ENCODE data around the gene BRF1.

The BRF1 gene

DNA sequence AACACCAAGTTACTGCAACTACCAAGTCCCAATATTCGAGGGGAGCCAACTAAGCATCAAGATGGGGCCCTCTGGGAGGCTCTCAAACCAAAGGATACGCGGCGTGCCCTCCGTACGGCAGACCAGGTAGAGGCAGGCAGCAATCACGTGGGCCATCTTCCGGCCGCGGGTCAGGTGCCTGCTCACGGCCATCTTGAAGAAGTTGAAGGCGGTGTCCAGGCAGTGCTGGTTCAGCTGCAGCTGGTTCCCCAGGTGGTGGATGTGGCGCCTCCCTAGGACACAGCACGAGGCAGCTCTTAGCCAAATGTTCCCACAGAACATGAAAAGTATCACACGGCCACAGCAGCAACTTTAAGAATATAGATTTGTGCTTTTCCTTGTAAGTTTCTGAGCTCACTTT lies 28.2 kb downstream of the BRF1 start:
- FAIRE-seq (no peak), DNase-seq (ENCODE audit: insufficient read length, low spot score) (no peak)

DNA sequence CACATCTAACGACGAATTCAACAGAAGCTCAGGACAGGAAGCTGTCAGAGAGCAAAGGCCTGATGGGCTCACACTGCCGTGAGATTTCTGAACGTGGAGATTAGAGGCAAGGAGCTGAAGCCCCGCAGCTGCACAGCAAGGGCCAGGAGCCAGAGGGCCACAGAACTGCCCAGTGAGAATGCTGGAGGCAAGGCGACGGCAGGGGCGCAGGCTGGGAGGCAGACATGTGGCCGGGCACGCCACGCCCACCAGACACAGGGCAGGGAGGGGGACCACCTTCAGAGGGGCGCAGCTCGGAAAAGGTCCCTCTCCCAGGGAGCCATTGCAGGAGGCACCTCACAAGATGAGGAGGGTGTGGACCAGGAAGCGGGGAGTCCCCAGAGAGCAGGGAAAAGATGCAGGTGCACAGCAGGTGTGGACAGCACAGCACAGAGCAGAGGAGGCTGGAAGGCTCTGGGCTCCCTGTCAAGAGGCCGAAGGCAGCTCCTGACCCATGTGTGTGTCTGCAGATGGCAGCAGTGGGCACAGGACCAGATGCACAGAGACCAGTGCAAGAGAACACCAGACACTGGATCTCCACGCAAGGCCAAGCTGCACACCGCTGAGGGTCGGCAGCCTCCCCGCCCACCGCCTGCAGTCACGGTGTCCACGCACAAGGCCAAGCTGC lies 29.4 kb downstream of the BRF1 start:
- FAIRE-seq (no peak), DNase-seq (ENCODE audit: insufficient read length, low spot score) (no peak)

DNA sequence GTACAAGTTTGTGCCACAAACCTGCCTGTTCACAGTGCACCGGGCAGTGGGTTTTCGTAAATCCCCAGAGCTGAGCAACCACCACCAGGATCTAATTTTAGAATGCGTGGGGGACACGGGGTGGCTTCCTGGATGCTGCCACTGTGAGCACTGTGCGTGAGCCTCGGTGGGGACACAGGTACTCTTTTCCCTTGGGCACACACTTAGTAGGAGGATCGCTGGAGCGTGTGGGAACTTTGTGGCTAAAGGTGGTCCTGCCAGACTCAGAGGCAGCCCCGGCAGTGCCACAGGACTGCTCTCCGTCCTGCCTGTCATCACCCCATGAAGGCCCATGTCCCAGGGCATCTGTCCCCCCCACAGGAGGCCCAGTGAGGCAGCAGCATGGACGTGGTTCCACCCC lies 31.4 kb downstream of the BRF1 start:
- DNase-seq (ENCODE audit: insufficient read length, low spot score) (no peak), FAIRE-seq (no peak)

- FAIRE-seq (no peak), DNase-seq (ENCODE audit: insufficient read length, low spot score) (no peak)
These were observed 32.0 kb downstream of the BRF1 start for GRCh38 chr14:105268736-105269354.

GRCh38 chr14:105267820-105268548 lies 32.8 kb downstream of the BRF1 start:
- DNase-seq (ENCODE audit: insufficient read length, low spot score) (no peak), FAIRE-seq (no peak)

DNA sequence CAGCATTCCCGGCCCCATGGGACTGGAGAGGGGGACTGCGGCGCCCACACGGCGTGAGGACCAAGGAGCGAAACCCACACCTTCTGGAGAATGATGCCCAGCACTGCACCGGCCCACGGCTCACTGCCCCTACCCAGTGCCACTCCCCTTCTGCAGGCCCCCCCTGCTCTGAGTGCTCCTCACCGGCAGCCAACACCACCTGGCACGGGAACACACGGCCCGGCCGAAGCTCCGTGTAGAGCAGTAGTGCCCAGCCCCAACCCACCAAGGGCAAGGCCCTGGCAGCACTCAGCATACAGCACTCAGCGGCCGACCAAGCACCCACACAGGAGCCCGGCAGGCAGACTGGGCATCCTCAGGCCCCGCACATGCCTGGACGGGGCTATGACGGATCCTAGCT lies 39.0 kb downstream of the BRF1 start:
- DNase-seq (ENCODE audit: insufficient read length, low spot score), result no peak
- no peak for FAIRE-seq

- FAIRE-seq (no peak), DNase-seq (ENCODE audit: insufficient read length, low spot score) (no peak)
These were observed 39.8 kb downstream of the BRF1 start for GRCh38 chr14:105260959-105261358.

DNA sequence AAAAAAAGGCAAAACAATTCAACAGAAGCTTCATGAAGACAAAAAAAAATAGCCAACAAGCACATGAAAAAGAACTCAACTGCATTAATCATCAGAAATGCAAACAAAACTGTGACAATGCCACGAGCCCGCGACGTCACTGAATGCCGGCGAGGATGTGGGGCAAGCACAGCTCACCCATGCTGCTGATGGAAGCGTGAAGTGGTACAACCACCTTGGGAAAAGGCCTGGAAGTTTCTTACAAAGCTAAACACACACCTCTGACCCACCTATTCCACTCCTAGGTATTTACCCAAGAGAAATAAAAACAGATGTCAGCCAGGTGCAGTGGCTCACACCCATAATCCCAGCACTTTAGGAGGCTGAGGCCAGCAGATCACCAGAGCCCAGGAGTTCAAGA lies 42.0 kb downstream of the BRF1 start:
- FAIRE-seq, result no peak
- no peak for DNase-seq (ENCODE audit: insufficient read length, low spot score)

DNA sequence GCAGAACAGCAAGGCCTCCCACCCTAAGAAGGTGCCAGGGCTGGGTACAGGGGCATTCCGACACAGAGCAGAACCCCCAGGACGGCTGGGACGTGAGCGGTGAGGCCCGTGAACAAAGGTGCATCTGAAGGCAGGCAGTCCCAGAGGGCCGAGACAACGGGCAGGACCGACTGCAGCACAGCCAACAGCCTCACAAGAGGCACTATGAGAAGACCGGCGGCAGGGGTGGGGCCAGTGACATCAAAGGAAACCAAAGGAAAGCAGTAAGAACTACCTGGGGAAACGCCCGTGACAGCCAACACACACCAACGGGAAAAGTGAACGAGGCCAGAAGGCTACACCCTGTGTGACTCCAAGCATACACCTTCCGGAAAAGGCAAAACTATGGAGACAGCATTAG lies 43.3 kb downstream of the BRF1 start:
- FAIRE-seq (no peak), DNase-seq (ENCODE audit: insufficient read length, low spot score) (no peak)

DNA sequence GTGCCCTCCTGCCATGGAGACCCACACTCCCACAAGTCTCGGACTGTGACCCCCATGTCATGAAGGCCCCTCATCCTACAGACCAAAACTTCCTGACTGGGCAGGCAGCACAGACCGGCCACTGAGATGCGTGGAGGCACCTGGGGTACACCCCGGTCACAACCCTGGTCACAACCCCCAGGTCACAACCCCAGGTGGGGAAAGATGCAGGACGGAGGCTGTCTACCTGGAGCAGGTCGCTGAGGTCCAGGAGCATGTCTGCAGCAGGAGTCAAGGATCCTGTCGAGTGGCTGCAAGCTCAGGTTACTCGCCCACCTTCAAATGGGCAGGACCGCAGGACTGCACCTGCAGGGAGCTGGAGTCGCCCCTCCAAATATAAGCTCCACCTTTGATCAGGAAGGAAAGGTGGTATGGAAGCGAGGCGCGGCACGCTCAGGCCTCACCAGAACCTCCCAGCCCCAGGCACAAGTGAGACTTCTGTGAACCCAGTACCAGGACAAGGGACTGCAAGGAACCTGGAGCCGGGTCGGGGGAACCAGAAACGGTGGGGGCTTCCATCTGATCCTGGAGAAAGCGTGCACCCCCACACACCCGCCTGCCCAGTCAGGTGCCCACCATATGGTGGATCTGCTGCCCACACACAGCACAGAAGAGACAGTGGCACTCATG lies 44.4 kb downstream of the BRF1 start:
- no peak for DNase-seq (ENCODE audit: insufficient read length, low spot score)
- no peak for FAIRE-seq

DNA sequence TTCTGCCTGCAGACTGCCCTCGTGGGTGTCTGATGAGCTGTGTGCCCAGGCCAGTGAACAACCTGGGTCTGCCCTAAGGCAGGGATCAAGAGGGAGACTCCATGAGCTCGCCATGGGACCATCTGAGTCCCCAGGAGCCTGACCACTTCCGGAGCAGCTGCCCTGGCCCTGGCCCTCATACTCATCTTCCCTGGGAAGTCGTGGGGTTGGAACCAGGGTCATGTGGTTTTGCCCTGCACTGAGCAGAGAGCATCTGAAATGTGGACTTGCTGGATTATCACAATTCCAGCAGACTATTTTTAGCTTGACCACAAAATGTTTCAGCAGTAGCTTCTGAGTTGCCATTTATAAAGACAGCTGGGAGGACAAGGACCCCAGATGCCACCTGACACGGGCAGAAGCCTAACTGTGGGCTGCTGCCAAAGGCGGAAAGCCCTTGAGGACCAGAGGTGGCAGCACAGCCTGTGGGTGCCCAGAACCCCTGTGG lies 45.7 kb downstream of the BRF1 start:
- DNase-seq (ENCODE audit: insufficient read length, low spot score) (no peak), FAIRE-seq (no peak)

DNA sequence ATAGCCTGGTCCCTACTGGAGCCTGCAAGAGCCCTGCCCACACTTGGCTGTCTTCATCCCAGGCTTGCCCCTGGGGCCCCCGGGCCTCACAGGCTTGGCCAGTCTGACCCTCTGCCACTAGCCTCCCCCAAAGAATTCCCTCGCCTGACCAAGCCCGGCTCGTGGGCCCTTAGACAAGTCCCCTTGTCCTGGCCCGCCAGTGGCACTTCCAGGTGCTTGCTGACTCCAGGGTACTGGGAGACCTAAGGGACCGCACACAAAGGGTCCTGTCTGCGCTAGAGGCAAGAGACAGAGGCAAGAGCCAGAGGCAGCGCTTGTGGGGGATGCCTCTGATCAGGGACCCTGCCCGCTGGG lies 47.5 kb downstream of the BRF1 start:
- FAIRE-seq (no peak), DNase-seq (ENCODE audit: insufficient read length, low spot score) (no peak)

- DNase-seq (ENCODE audit: insufficient read length, low spot score) (no peak), FAIRE-seq (no peak)
These were observed 48.1 kb downstream of the BRF1 start for GRCh38 chr14:105252552-105253328.

GRCh38 chr14:105251920-105252319 lies 48.9 kb downstream of the BRF1 start:
- FAIRE-seq (no peak), DNase-seq (ENCODE audit: insufficient read length, low spot score) (no peak)

DNA sequence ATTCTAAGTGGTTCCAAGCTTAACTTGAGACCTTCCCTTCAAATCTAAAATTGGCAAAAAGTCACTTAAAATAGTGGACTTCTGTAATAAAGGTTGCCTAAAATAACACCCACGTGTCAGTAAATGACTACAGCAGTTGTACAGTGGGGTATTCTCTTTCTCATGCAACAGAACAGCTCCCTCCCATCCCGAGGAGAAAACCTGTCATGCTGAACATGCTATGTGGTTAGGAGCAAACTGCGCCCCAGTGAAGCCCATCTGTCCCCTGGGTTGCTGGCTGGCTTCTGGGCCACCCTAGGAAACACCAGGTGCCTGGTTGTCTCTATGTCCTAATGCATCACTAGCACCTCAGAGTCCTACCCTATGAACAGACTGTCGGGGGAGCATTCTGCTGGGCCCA lies 49.8 kb downstream of the BRF1 start:
- FAIRE-seq (no peak), DNase-seq (ENCODE audit: insufficient read length, low spot score) (no peak)

DNA sequence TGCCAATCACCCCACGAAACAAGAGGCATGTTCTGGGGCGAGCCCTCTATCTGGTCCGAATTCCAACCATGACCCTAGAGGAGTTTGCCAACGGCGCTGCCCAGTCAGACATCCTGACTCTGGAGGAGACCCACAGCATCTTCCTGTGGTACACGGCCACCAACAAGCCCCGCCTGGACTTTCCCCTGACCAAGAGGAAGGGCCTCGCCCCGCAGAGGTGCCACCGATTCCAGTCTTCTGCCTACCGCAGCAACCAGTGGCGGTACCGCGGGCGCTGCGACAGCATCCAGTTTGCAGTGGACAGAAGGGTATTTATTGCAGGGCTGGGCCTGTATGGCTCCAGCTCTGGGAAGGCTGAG lies 50.8 kb downstream of the BRF1 start:
- FAIRE-seq, result no peak
- DNase-seq (ENCODE audit: insufficient read length, low spot score), result no peak

DNA sequence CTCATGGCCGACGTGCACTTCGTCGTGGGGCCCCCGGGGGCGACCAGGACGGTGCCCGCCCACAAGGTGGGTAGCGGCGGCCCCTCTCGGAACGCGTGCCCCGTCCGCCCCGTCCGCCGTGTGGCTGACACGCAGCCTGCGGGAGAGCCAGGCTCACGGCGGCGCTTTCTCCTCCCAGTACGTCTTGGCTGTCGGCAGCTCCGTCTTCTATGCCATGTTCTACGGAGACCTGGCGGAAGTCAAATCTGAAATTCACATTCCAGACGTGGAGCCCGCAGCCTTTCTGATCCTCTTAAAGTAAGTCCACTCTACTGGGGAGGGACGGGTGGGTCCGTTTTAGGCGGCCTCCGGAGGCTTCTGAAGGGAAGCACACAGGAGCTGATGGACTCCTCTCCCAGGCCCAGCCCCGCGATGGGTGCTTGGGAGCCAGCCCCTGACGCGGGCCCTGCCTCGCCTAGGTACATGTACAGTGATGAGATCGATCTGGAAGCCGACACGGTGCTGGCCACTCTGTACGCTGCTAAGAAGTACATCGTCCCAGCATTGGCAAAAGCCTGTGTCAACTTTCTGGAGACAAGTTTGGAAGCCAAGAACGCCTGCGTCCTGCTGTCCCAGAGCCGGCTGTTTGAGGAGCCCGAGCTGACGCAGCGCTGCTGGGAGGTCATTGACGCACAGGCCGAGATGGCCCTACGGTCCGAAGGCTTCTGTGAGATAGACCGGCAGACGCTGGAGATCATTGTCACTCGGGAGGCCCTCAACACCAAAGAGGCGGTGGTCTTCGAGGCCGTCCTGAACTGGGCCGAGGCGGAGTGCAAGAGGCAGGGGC lies 51.4 kb downstream of the BRF1 start:
- FAIRE-seq (no peak), DNase-seq (ENCODE audit: insufficient read length, low spot score) (no peak)

DNA sequence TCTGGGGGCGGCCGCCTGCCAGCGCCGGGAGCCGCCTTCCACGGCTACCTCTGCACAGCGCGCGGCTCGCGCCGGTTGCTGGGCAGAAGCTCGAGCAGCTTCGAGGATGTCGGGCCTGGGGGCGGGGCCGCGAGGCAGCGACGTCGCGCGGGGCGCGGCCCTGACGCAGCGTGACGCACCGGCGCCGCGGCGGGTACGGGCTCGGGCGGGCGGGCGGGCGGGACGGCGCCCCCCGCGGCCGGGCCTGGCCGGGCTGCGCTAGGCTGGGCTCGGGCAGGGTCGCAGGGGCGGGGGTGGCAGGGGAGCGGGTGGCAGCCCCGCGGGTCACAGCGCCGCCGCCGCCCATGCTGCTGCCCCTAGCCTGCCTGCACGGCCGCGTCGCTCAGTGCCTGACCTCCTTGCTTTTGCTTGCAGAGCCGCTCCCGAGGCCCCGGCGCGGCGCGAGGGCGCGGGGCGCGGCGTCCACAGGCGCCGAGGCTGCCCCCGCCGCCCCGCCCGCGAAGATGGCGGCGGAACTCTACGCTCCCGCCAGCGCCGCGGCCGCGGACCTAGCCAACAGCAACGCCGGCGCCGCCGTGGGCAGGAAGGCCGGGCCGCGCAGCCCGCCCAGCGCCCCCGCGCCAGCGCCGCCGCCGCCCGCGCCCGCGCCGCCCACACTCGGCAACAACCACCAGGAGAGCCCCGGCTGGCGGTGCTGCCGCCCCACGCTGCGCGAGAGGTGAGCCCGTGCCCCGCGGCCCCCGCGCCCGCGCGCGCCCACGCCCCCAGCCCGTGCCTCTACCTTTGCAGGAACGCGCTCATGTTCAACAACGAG lies 52.2 kb downstream of the BRF1 start, which contains the start of gene BTBD6:
TSS of gene BTBD6 (plus strand) at position 166 of the 814 bp plus-strand sequence. CDS start at position 345, 179 bp downstream.
- FAIRE-seq (peak; percentile 97), DNase-seq (ENCODE audit: insufficient read length, low spot score) (peak; percentile 94)
